Measurements from ENCODE around the gene OSBPL2. TPM values are rescaled to one million over a fixed set of nuclear protein-coding genes. Genes with fewer than 3 reads are reported as not detected.

The OSBPL2 gene
- total and polyA plus RNA-seq, 2 experiments from 2014 or later: 16.6 to 31.2 TPM

GRCh38 chr20:62287759-62288534 lies 49.6 kb downstream of the OSBPL2 start:
- H3K9me3 Mint-ChIP-seq: no peaks in the 10 kb centered on the region
- no peaks in the 10 kb centered on the region for H3K9me2 ChIP-seq (ENCODE audit: insufficient read depth)
- H3K4me3 ChIP-seq: no peak overlapping the region
- no peaks in the 10 kb centered on the region for H3K4me1 ChIP-seq (ENCODE audit: insufficient read depth)
- no peak overlapping the region for H2AFZ ChIP-seq
- H3K36me3 Mint-ChIP-seq (ENCODE audit: low read depth): peaks cover 26% of the 10 kb centered on the region
- H3K4me1 Mint-ChIP-seq: no peaks in the 10 kb centered on the region
- H3K4me2 ChIP-seq: no peak overlapping the region
- no peaks in the 10 kb centered on the region for H4K20me1 ChIP-seq (replicated peaks; ENCODE audit: insufficient read depth)
- no peak for DNase-seq (ENCODE audit: low spot score)
- H3K36me3 ChIP-seq (ENCODE audit: insufficient read depth): 0 out of 2 replicates have a peak, but pooled peaks cover 4% of the 10 kb centered on the region
- H3F3A ChIP-seq (replicated peaks; ENCODE audit: low read depth): 0 out of 2 replicates have a peak, but pooled peaks cover 3% of the 10 kb centered on the region
- peaks cover 11% of the 10 kb centered on the region for H3K27me3 Mint-ChIP-seq (ENCODE audit: insufficient read depth, low read depth, poor library complexity)
- no peak overlapping the region for H3K27ac Mint-ChIP-seq
- H3K27ac ChIP-seq (ENCODE audit: low read depth): no peak overlapping the region
- TF ChIP-seq ZNF331 (CRISPR knock-in tag; IDR thresholded peaks at IDR 0.05; ENCODE audit: low read depth) (no peak), CTCF (conservative IDR thresholded peaks at IDR 0.05; ENCODE audit: low read depth in 2 of 2) (no peak)
- H3K79me2 ChIP-seq (replicated peaks; ENCODE audit: insufficient read depth): no peaks in the 10 kb centered on the region
- no peak for ATAC-seq
- no peaks in the 10 kb centered on the region for H3K27me3 ChIP-seq (ENCODE audit: insufficient read depth)
- no peak overlapping the region for H3K4me3 Mint-ChIP-seq

GRCh38 chr20:62288535-62289105 lies 50.3 kb downstream of the OSBPL2 start:
- H3K27me3 ChIP-seq (ENCODE audit: insufficient read depth): no peaks in the 10 kb centered on the region
- ATAC-seq (no peak), DNase-seq (ENCODE audit: low spot score) (no peak)
- no peak overlapping the region for H2AFZ ChIP-seq
- Mint-ChIP-seq H3K4me1 (no peaks in the 10 kb centered on the region), H3K27me3 (ENCODE audit: insufficient read depth, low read depth, poor library complexity) (peaks cover 11% of the 10 kb centered on the region), H3K36me3 (ENCODE audit: low read depth) (peaks cover 23% of the 10 kb centered on the region), H3K4me3 (no peak overlapping the region), H3K9me3 (no peaks in the 10 kb centered on the region), H3K27ac (no peak overlapping the region)
- 0 out of 2 replicates have a peak, but pooled peaks cover 4% of the 10 kb centered on the region for H3K36me3 ChIP-seq (ENCODE audit: insufficient read depth)
- H3F3A ChIP-seq (replicated peaks; ENCODE audit: low read depth): 0 out of 2 replicates have a peak, but pooled peaks cover 3% of the 10 kb centered on the region
- H3K79me2 ChIP-seq (replicated peaks; ENCODE audit: insufficient read depth): no peaks in the 10 kb centered on the region
- no peaks in the 10 kb centered on the region for H3K9me2 ChIP-seq (ENCODE audit: insufficient read depth)
- H3K4me1 ChIP-seq (ENCODE audit: insufficient read depth): no peaks in the 10 kb centered on the region
- H3K4me2 ChIP-seq: no peak overlapping the region
- H3K27ac ChIP-seq (ENCODE audit: low read depth): no peak overlapping the region
- no peaks in the 10 kb centered on the region for H4K20me1 ChIP-seq (replicated peaks; ENCODE audit: insufficient read depth)
- H3K4me3 ChIP-seq: no peak overlapping the region
- TF ChIP-seq ZNF462 (CRISPR knock-in tag; IDR thresholded peaks at IDR 0.05) (no peak), CREB1 (CRISPR knock-in tag; IDR thresholded peaks at IDR 0.05; ENCODE audit: low read depth) (no peak), EZH2 (IDR thresholded peaks at IDR 0.05; ENCODE audit: low read depth, unreplicated experiment) (no peak), CTCF (conservative IDR thresholded peaks at IDR 0.05; ENCODE audit: low read depth in 2 of 2) (no peak), NANOG (IDR thresholded peaks at IDR 0.05; ENCODE audit: borderline replicate concordance) (no peak), ZNF114 (CRISPR knock-in tag; IDR thresholded peaks at IDR 0.05) (no peak), EZH2phosphoT487 (IDR thresholded peaks at IDR 0.05; ENCODE audit: unreplicated experiment) (no peak)

Data from GM23338 (cell line).